ENCODE data around the gene MRGPRG. TPM values are rescaled to one million over a fixed set of nuclear protein-coding genes. Genes with fewer than 3 reads are reported as not detected.

The MRGPRG gene
- polyA plus RNA-seq, 1 donor (not counting 4 experiments of a cell fraction or from before 2014, with no cell fraction given), result not detected

DNA sequence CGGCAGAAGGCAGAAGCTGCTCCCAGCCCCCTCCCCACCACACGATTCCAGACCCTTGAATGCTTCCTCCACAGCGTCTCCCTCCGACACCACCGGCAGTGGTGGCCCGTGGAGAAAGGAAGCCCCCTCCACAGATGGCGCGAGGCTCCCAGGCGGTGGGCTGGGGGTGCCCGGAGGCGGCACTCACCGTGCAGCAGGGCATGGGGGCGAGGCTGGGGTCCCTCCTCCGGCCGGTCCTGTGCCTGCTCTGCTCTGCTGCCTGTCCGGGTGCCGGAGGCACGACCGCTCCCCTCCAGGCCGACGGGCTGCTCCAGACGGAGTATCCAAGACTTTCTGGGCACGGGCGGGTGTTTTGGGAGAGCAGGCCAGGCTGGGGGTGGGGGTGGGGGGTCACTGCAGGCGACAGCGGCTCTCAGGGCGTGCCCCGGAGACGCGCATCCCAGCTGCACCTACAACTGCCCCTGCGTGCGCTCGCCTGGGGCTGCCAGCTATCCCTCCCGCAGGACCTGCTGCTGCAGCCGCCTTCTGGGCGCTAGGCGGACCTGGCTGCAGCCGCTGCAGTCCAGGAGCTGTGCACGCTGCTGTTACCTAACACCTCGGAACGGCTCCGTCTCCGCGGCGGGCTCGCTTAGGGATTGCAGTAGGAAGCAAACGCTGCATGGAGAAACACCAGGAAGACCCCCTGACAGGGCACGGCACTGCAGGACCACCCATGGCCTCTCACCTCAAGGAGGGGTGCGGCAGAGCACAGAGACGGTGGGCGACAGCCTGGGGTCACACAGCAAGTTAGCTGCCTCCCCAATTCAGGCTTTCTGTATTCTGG is 15.2 kb downstream of the MRGPRG start:
- no peak overlapping the region for H3K9ac ChIP-seq (ENCODE audit: control insufficient read depth, extremely low read depth, insufficient read depth, low read length)
- H3K4me1 ChIP-seq (ENCODE audit: control insufficient read depth, extremely low read depth, insufficient read depth, low read length), result no peaks in the 10 kb centered on the region
- TF ChIP-seq, protein P1, sequence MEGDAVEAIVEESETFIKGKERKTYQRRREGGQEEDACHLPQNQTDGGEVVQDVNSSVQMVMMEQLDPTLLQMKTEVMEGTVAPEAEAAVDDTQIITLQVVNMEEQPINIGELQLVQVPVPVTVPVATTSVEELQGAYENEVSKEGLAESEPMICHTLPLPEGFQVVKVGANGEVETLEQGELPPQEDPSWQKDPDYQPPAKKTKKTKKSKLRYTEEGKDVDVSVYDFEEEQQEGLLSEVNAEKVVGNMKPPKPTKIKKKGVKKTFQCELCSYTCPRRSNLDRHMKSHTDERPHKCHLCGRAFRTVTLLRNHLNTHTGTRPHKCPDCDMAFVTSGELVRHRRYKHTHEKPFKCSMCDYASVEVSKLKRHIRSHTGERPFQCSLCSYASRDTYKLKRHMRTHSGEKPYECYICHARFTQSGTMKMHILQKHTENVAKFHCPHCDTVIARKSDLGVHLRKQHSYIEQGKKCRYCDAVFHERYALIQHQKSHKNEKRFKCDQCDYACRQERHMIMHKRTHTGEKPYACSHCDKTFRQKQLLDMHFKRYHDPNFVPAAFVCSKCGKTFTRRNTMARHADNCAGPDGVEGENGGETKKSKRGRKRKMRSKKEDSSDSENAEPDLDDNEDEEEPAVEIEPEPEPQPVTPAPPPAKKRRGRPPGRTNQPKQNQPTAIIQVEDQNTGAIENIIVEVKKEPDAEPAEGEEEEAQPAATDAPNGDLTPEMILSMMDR (optimal IDR thresholded peaks at IDR 0.05 in 1 of 3, IDR thresholded peaks at IDR 0.05 in 1 of 3, conservative IDR thresholded peaks at IDR 0.05 in 1 of 3; ENCODE audit: extremely low read depth in 1 of 3, insufficient read depth in 2 of 3, low read length in 3 of 3), result no peak
- peak; percentile 67 for TF ChIP-seq EZH2 (IDR thresholded peaks at IDR 0.05; ENCODE audit: low read length)
- peaks cover 59% of the 10 kb centered on the region for H3K27me3 ChIP-seq (ENCODE audit: control insufficient read depth, extremely low read depth, insufficient read depth, low read length)
- H2AFZ ChIP-seq (ENCODE audit: control insufficient read depth, low read length), result no peak overlapping the region
- no peak for DNase-seq (ENCODE audit: low read depth, low spot score)
- dilution Hi-C loops (cut with MboI; ENCODE audit: extremely low pct_ligation_motif_present, low sequenced_read_pairs), result no loop called here
- H3K9me3 ChIP-seq (ENCODE audit: control insufficient read depth, low read depth, low read length), result no peaks in the 10 kb centered on the region
- no peaks in the 10 kb centered on the region for H3K9me1 ChIP-seq (ENCODE audit: control insufficient read depth, extremely low read depth, insufficient read depth, low read length)
- H3K79me2 ChIP-seq (ENCODE audit: control insufficient read depth, insufficient read depth, low read length), result no peaks in the 10 kb centered on the region
- H3K36me3 ChIP-seq (ENCODE audit: control insufficient read depth in 2 of 2, extremely low read depth in 1 of 2, insufficient read depth in 2 of 2, low read length in 2 of 2), result no peaks in the 10 kb centered on the region
- no peak overlapping the region for H3K27ac ChIP-seq (ENCODE audit: control insufficient read depth, insufficient read depth, low read length)
- H3K4me2 ChIP-seq (ENCODE audit: control insufficient read depth, extremely low read depth, insufficient read depth, low read depth, low read length), result no peak overlapping the region
- H3K4me3 ChIP-seq (ENCODE audit: control insufficient read depth in 2 of 3, extremely low read depth in 1 of 3, insufficient read depth in 2 of 3, low read depth in 1 of 3, low read length in 3 of 3), result no peak overlapping the region
- FAIRE-seq, result no peak
- no peaks in the 10 kb centered on the region for H4K20me1 ChIP-seq (ENCODE audit: control insufficient read depth, extremely low read depth, insufficient read depth, low read length)

DNA sequence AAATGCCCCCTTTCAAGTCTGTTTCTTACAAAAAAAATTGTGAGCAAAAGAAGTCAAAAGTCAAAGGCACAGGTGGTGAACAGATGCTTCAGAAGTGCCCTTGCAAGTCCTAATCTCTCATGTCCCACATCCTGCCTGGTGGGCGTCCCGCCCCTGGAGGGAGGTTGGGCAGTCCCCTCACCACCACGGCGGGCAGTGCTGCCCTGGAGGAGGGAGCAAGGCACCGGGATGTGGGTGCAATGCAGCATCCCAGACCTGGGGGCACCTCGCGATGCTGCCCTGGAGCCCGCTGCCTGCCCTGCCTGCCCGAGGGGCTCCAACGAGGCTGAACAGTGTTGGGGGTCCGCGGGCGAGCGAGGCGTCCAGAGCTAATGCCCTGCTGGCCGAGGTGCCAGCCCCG is 15.9 kb downstream of the MRGPRG start:
- FAIRE-seq, result no peak
- Histone ChIP-seq H3K9me3 (ENCODE audit: control insufficient read depth, low read depth, low read length) (no peaks in the 10 kb centered on the region), H3K9me1 (ENCODE audit: control insufficient read depth, extremely low read depth, insufficient read depth, low read length) (no peaks in the 10 kb centered on the region), H3K79me2 (ENCODE audit: control insufficient read depth, insufficient read depth, low read length) (no peaks in the 10 kb centered on the region), H3K4me2 (ENCODE audit: control insufficient read depth, extremely low read depth, insufficient read depth, low read depth, low read length) (no peak overlapping the region), H3K4me1 (ENCODE audit: control insufficient read depth, extremely low read depth, insufficient read depth, low read length) (no peaks in the 10 kb centered on the region), H3K27me3 (ENCODE audit: control insufficient read depth, extremely low read depth, insufficient read depth, low read length) (peaks cover 55% of the 10 kb centered on the region), H3K27ac (ENCODE audit: control insufficient read depth, insufficient read depth, low read length) (no peak overlapping the region), H4K20me1 (ENCODE audit: control insufficient read depth, extremely low read depth, insufficient read depth, low read length) (no peaks in the 10 kb centered on the region), H3K9ac (ENCODE audit: control insufficient read depth, extremely low read depth, insufficient read depth, low read length) (no peak overlapping the region), H2AFZ (ENCODE audit: control insufficient read depth, low read length) (no peak overlapping the region), H3K36me3 (ENCODE audit: control insufficient read depth in 2 of 2, extremely low read depth in 1 of 2, insufficient read depth in 2 of 2, low read length in 2 of 2) (no peaks in the 10 kb centered on the region), H3K4me3 (ENCODE audit: control insufficient read depth in 2 of 3, extremely low read depth in 1 of 3, insufficient read depth in 2 of 3, low read depth in 1 of 3, low read length in 3 of 3) (no peak overlapping the region)
- no peak for DNase-seq (ENCODE audit: low read depth, low spot score)
- TF ChIP-seq, protein P1 (optimal IDR thresholded peaks at IDR 0.05 in 1 of 3, IDR thresholded peaks at IDR 0.05 in 1 of 3, conservative IDR thresholded peaks at IDR 0.05 in 1 of 3; ENCODE audit: extremely low read depth in 1 of 3, insufficient read depth in 2 of 3, low read length in 3 of 3), result no peak
- TF ChIP-seq EZH2 (IDR thresholded peaks at IDR 0.05; ENCODE audit: low read length), result peak; percentile 50
- dilution Hi-C loops (cut with MboI; ENCODE audit: extremely low pct_ligation_motif_present, low sequenced_read_pairs), result no loop called here

Data from keratinocyte (primary cell).